HCT116 (cell line): ENCODE data around the gene SH3BP5L. TPM values are rescaled to one million over a fixed set of nuclear protein-coding genes. Genes with fewer than 3 reads are reported as not detected.

Experiments
- ATAC-seq: fragments of 200-7000 bp; cut with Tn5 transposase; 2 replicates; pipeline ENCODE4 v1.9.1; 2020; ENCODE audit warnings: mild to moderate bottlenecking, moderate library complexity
- BruUV-seq: library from RNA; stranded (reverse); fragments of 400-500 nt; replicated peaks from 2 replicates; lab custom pipeline; 2021; lab: Mats Ljungman, UMichigan
- CTCF ChIA-PET: fragments of 300-600 bp; sonication (Branson Sonifier 250); formaldehyde crosslinking; loops from one replicate; lab custom pipeline; 2021; ENCODE audit warnings: antibody characterized with exemption; lab: Charles Lee
- POLR2A ChIA-PET: fragments of 300-600, 350-600 bp; sonication (Branson Sonifier 250); formaldehyde crosslinking; loops from one replicate; lab custom pipeline; 2021; ENCODE audit warnings: antibody characterized with exemption; lab: Charles Lee
- RAD21 ChIA-PET, 2 experiments: fragments of 300-600 bp; sonication (Branson Sonifier 250); formaldehyde crosslinking; loops; one replicate each; lab custom pipeline; 2023; ENCODE audit warnings: low total read pairs in 2 of 2; ENCODE audit not compliant: uncharacterized antibody in 2 of 2, unreplicated experiment in 2 of 2, low non-redundant PET in 1 of 2; lab: Charles Lee
- DNase-seq: peaks from one replicate; pipeline ENCODE4 v3.0.0-alpha.2; 2010; ENCODE audit warnings: low read depth, low spot score
- H2AFZ ChIP-seq: fragments of 200-600 bp; shearing (Covaris generic), sonication (generic); 2 replicates; pipeline ENCODE4 v1.6.1; 2017; ENCODE audit warnings: low read depth, mixed run types, mixed read lengths, antibody characterized with exemption, low read length; ENCODE audit not compliant: poor library complexity, severe bottlenecking
- H3K27ac ChIP-seq: 2 replicates; pipeline ENCODE4 v1.5.1; 2012; ENCODE audit warnings: low read depth, low read length
- H3K27me3 ChIP-seq: fragments of 200-600 bp; sonication (generic); 2 replicates; pipeline ENCODE4 v1.6.1; 2016; ENCODE audit warnings: mixed run types, low read length, mixed read lengths; ENCODE audit not compliant: insufficient read depth
- H3K36me3 ChIP-seq, 2 experiments: fragments of 200-500 bp in 1 of 2; fragments of 200-600 bp in 1 of 2; sonication (Bioruptor generic) in 1 of 2; sonication (generic) in 1 of 2; 2 replicates each; pipeline versions ENCODE4 v1.5.1 to v1.6.1; 2014 to 2016; ENCODE audit warnings: low read length in 2 of 2, inconsistent platforms in 1 of 2, mixed read lengths in 1 of 2, mixed run types in 1 of 2; ENCODE audit not compliant: insufficient read depth in 2 of 2, control insufficient read depth in 1 of 2
- H3K4me1 ChIP-seq, 2 experiments: fragments of 200-600 bp in 1 of 2; sonication (generic) in 1 of 2; 2 replicates each; pipeline versions ENCODE4 v1.5.1 to v1.6.1; 2012 to 2017; ENCODE audit warnings: low read length in 2 of 2, inconsistent platforms in 1 of 2, mild to moderate bottlenecking in 1 of 2, mixed read lengths in 1 of 2, mixed run types in 1 of 2, moderate library complexity in 1 of 2; ENCODE audit not compliant: insufficient read depth in 2 of 2, control insufficient read depth in 1 of 2
- H3K4me2 ChIP-seq: fragments of 200-600 bp; sonication (generic); 2 replicates; pipeline ENCODE4 v1.6.1; 2017; ENCODE audit warnings: mixed run types, low read length, mixed read lengths
- H3K4me3 ChIP-seq, 2 experiments: fragments of 200-600 bp in 1 of 2; sonication (generic) in 1 of 2; replicated peaks in 1 of 2; 2 replicates each; pipeline ENCODE4 v1.5.1; 2011 to 2016; ENCODE audit warnings: low read length in 2 of 2, control low read depth in 1 of 2, low read depth in 1 of 2, mild to moderate bottlenecking in 1 of 2, mixed read lengths in 1 of 2, mixed run types in 1 of 2
- H3K79me2 ChIP-seq: fragments of 200-600 bp; sonication (generic); 2 replicates; pipeline ENCODE4 v1.6.1; 2017; ENCODE audit warnings: mild to moderate bottlenecking, mixed run types, low read length, moderate library complexity, mixed read lengths; ENCODE audit not compliant: insufficient read depth
- H3K9ac ChIP-seq: fragments of 200-600 bp; sonication (generic); 2 replicates; pipeline ENCODE4 v1.6.1; 2016; ENCODE audit warnings: low read length, mixed read lengths
- H3K9me2 ChIP-seq: fragments of 200-600 bp; sonication (generic), shearing (Covaris generic); 2 replicates; pipeline ENCODE4 v1.6.1; 2017; ENCODE audit warnings: mixed run types, mild to moderate bottlenecking, moderate library complexity; ENCODE audit not compliant: insufficient read depth
- H3K9me3 ChIP-seq, 2 experiments: fragments of 200-500 bp in 1 of 2; fragments of 200-600 bp in 1 of 2; sonication (Bioruptor generic) in 1 of 2; sonication (generic) in 1 of 2; 2 replicates each; pipeline ENCODE4 v1.6.1; 2014 to 2017; ENCODE audit warnings: low read length in 2 of 2, mixed read lengths in 2 of 2, inconsistent platforms in 1 of 2, low read depth in 1 of 2, mild to moderate bottlenecking in 1 of 2, mixed run types in 1 of 2, moderate library complexity in 1 of 2; ENCODE audit not compliant: control insufficient read depth in 1 of 2, insufficient read depth in 1 of 2
- H4K20me1 ChIP-seq: fragments of 200-600 bp; sonication (generic), shearing (Covaris generic); 2 replicates; pipeline ENCODE4 v1.6.1; 2017; ENCODE audit warnings: mixed run types, mild to moderate bottlenecking, moderate library complexity; ENCODE audit not compliant: insufficient read depth
- ATF3 ChIP-seq: IDR thresholded peaks from 2 replicates; pipeline ENCODE4 v1.6.1; 2012
- CEBPB ChIP-seq: IDR thresholded peaks from 2 replicates; pipeline ENCODE4 v1.6.1; 2012; ENCODE audit warnings: low read depth
- CTCF ChIP-seq, 3 experiments: fragments of 200-600 bp in 1 of 3; sonication (generic) in 1 of 3; IDR thresholded peaks in 2 of 3; conservative IDR thresholded peaks in 1 of 3; 2 replicates each; pipeline ENCODE4 v1.5.1; 2012 to 2017; ENCODE audit warnings: low read depth in 2 of 3, low read length in 2 of 3, antibody characterized with exemption in 1 of 3, borderline replicate concordance in 1 of 3, control low read depth in 1 of 3, mild to moderate bottlenecking in 1 of 3, mixed read lengths in 1 of 3, mixed run types in 1 of 3, moderate library complexity in 1 of 3; ENCODE audit not compliant: insufficient read depth in 1 of 3
- EZH2phosphoT487 ChIP-seq: fragments of 200-600 bp; IDR thresholded peaks from 2 replicates; pipeline ENCODE4 v1.6.1; 2018; ENCODE audit warnings: antibody characterized with exemption, borderline replicate concordance
- FOSL1 ChIP-seq: IDR thresholded peaks from 2 replicates; pipeline ENCODE4 v1.6.1; 2012; ENCODE audit warnings: low read depth
- POLR2AphosphoS5 ChIP-seq: IDR thresholded peaks from 2 replicates; pipeline ENCODE4 v1.6.1; 2011; ENCODE audit warnings: mild to moderate bottlenecking, low read depth, low read length, moderate library complexity
- RAD21 ChIP-seq: IDR thresholded peaks from 2 replicates; pipeline ENCODE4 v1.6.1; 2012; ENCODE audit warnings: low read depth, mild to moderate bottlenecking
- REST ChIP-seq: IDR thresholded peaks from 2 replicates; pipeline ENCODE4 v1.6.1; 2012; ENCODE audit warnings: low read depth
- SP1 ChIP-seq: IDR thresholded peaks from 2 replicates; pipeline ENCODE4 v1.6.1; 2012; ENCODE audit warnings: low read depth
- TCF7L2 ChIP-seq: IDR thresholded peaks from 2 replicates; pipeline ENCODE4 v1.7.0; 2011; ENCODE audit warnings: borderline replicate concordance, inconsistent platforms; ENCODE audit not compliant: insufficient read depth, insufficient read length; ENCODE audit errors: extremely low read depth
- YY1 ChIP-seq: IDR thresholded peaks from 2 replicates; pipeline ENCODE4 v1.6.1; 2011; ENCODE audit warnings: low read length, low read depth, moderate library complexity, mild to moderate bottlenecking; ENCODE audit not compliant: insufficient replicate concordance; ENCODE audit errors: extremely low read depth
- ZFX ChIP-seq: fragments of 450-650 bp; IDR thresholded peaks from 2 replicates; pipeline ENCODE4 v1.6.1; 2017
- intact Hi-C: fragments of 100-400 bp; cut with micrococcal nuclease; formaldehyde crosslinking; loops from 2 replicates; pipeline ENCODE4 v1.10.0; 2022
- total RNA-seq: library from RNA; stranded (reverse); gene quantifications from one replicate; pipeline ENCODE4 v1.2.1, GENCODE V29; 2021; ENCODE audit not compliant: unreplicated experiment
- TF ChIP-seq, protein P1 (sequence below): IDR thresholded peaks from 2 replicates; pipeline ENCODE4 v1.6.1; 2012

SH3BP5L gene
- total RNA-seq, 1 experiment from 2014 or later: 22.3 TPM

GRCh38 chr1:248842781-248843331, 17.1 kb upstream of the SH3BP5L start (continued):
- no peak for TF ChIP-seq ATF3
- TF ChIP-seq, protein P1, sequence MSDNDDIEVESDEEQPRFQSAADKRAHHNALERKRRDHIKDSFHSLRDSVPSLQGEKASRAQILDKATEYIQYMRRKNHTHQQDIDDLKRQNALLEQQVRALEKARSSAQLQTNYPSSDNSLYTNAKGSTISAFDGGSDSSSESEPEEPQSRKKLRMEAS: no peak
- no peak for TF ChIP-seq CEBPB
- TF ChIP-seq YY1: no peak
- no peak for TF ChIP-seq EZH2phosphoT487

DNA sequence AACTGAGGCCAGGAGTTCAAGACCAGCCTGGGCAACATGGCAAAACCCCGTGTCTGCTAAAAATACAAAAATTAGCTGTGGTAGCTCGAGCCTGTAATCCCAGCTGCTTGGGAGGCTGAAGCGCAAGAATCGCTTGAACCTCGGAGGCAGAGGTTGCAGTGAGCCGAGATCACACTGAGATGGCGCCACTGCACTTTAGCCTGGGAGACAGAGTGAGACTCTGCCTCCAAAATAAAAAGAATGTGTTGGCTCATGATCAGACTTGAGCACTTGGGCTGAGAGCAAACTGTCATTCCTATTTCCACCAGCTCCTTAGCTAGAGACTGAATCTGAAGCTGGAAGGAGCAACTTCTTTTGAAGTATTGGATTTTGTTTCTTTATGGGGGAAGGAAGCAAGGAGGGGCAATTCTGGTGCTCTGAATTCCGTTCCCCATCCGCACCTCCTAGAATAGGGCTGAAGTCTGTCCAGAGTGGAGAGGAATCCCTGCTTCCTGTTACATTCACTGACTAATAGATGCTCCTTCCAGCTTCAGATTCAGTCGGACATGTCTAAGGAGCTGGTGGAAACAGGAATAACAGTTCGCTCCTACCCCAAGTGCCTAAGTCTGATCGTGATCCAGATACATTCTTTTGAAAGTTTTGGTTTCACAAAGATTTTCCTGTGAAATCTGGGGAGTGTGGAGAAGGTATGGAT, 16.1 kb upstream of the SH3BP5L start:
- DNase-seq (no peak), ATAC-seq (no peak)
- no peaks in the 10 kb centered on the region for H3K27me3 ChIP-seq
- peaks cover 4 to 6% of the 10 kb centered on the region in 2 experiments; a peak in 1 of 4 replicates for H3K36me3 ChIP-seq
- H3K4me1 ChIP-seq: peaks cover 5 to 18% of the 10 kb centered on the region in 2 experiments; a peak in 3 of 4 replicates
- ChIA-PET CTCF (interaction anchor here (0.6 to 1.2 kb wide), 4 partner anchors 9 to 85 kb away, joined by 4 to 5 read pairs (median 4); partner anchors contain the start of gene ZNF692), POLR2A (interaction anchor here (0.9 kb wide), 1 partner anchor 16 kb away, joined by 3 read pairs; no protein-coding TSS in a partner anchor), RAD21 (no interaction called here)
- no TSS peak for BruUV-seq
- TF ChIP-seq EZH2phosphoT487: no peak
- no peak for TF ChIP-seq ATF3
- TF ChIP-seq, protein P1: no peak
- TF ChIP-seq POLR2AphosphoS5: no peak
- no peak for TF ChIP-seq SP1
- no peak for TF ChIP-seq CEBPB
- no peak for TF ChIP-seq ZFX
- no peak for TF ChIP-seq TCF7L2
- no peak for TF ChIP-seq REST
- TF ChIP-seq FOSL1: no peak
- peak; percentile 83 for TF ChIP-seq RAD21
- TF ChIP-seq CTCF (IDR thresholded peaks at IDR 0.05 in 2 of 3, conservative IDR thresholded peaks at IDR 0.05 in 1 of 3; ENCODE audit: borderline replicate concordance in 1 of 3, insufficient read depth in 1 of 3, low read depth in 2 of 3, low read length in 2 of 3): peak in 2 of 3 experiments; percentile 65 to 68; a peak in 5 of 6 replicates
- TF ChIP-seq YY1: no peak
- H4K20me1 ChIP-seq: no peaks in the 10 kb centered on the region
- intact Hi-C loops: loop anchor here (1.0 kb wide), 2 partner anchors 62 to 82 kb away; no protein-coding TSS in a partner anchor
- no peak overlapping the region for H2AFZ ChIP-seq
- no peak overlapping the region for H3K4me2 ChIP-seq
- H3K9ac ChIP-seq: no peak overlapping the region
- H3K4me3 ChIP-seq: no peak overlapping the region
- no peak overlapping the region for H3K27ac ChIP-seq
- H3K9me3 ChIP-seq: no peaks in the 10 kb centered on the region
- no peaks in the 10 kb centered on the region for H3K9me2 ChIP-seq
- H3K79me2 ChIP-seq: peaks cover 37% of the 10 kb centered on the region
